PFSK-1 (cell line): Measurements from ENCODE around the gene LMAN2.

Experiments
- FOXP2 ChIP-seq: optimal IDR thresholded peaks from 2 replicates; pipeline ENCODE3; 2011; ENCODE audit warnings: borderline replicate concordance, control low read depth, inconsistent platforms; ENCODE audit not compliant: insufficient read depth; ENCODE audit errors: extremely low read length, extremely low read depth
- POLR2AphosphoS5 ChIP-seq: IDR thresholded peaks from 2 replicates; pipeline ENCODE4 v1.6.1; 2012; ENCODE audit warnings: low read depth, mild to moderate bottlenecking, control low read depth, low read length, moderate library complexity
- SIN3A ChIP-seq: IDR thresholded peaks from 2 replicates; pipeline ENCODE4 v1.6.1; 2012; ENCODE audit warnings: mild to moderate bottlenecking, low read length, moderate library complexity, borderline replicate concordance; ENCODE audit not compliant: insufficient read depth
- TAF1 ChIP-seq: IDR thresholded peaks from 2 replicates; pipeline ENCODE4 v1.6.1; 2012; ENCODE audit warnings: low read length, control low read depth, borderline replicate concordance; ENCODE audit not compliant: insufficient read depth
- TF ChIP-seq, protein P1 (sequence below), 2 experiments: IDR thresholded peaks; 2 replicates each; pipeline versions ENCODE4 v1.6.1 to v1.8.0; 2011 to 2012; ENCODE audit warnings: low read depth in 2 of 2, low read length in 2 of 2, control low read depth in 1 of 2, inconsistent platforms in 1 of 2, mild to moderate bottlenecking in 1 of 2, moderate library complexity in 1 of 2; ENCODE audit not compliant: insufficient read depth in 1 of 2

Gene LMAN2

DNA sequence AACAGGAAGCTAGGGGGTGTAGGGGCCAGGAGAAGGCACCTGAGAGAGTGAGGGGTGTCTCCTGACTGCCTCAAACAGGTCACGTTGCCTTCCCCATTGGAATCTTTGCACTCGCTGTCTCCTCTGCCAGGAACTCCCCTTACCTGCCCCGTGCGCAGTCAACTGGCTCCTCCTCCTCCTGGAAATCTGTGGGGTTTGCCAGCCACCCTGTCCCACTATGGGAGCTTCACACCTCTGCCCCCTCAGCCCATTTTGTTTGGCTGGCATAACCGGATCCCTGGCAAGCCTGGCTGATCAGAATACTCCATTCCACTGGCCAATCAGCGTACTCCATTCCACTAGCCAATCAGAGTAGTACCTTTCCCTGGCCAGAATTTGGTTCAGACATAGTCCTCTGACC is 22.3 kb upstream of the LMAN2 start:
- TF ChIP-seq SIN3A: no peak
- TF ChIP-seq, protein P1, sequence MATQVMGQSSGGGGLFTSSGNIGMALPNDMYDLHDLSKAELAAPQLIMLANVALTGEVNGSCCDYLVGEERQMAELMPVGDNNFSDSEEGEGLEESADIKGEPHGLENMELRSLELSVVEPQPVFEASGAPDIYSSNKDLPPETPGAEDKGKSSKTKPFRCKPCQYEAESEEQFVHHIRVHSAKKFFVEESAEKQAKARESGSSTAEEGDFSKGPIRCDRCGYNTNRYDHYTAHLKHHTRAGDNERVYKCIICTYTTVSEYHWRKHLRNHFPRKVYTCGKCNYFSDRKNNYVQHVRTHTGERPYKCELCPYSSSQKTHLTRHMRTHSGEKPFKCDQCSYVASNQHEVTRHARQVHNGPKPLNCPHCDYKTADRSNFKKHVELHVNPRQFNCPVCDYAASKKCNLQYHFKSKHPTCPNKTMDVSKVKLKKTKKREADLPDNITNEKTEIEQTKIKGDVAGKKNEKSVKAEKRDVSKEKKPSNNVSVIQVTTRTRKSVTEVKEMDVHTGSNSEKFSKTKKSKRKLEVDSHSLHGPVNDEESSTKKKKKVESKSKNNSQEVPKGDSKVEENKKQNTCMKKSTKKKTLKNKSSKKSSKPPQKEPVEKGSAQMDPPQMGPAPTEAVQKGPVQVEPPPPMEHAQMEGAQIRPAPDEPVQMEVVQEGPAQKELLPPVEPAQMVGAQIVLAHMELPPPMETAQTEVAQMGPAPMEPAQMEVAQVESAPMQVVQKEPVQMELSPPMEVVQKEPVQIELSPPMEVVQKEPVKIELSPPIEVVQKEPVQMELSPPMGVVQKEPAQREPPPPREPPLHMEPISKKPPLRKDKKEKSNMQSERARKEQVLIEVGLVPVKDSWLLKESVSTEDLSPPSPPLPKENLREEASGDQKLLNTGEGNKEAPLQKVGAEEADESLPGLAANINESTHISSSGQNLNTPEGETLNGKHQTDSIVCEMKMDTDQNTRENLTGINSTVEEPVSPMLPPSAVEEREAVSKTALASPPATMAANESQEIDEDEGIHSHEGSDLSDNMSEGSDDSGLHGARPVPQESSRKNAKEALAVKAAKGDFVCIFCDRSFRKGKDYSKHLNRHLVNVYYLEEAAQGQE (IDR thresholded peaks at IDR 0.05; ENCODE audit: insufficient read depth in 1 of 2, low read depth in 2 of 2, low read length in 2 of 2): no peak
- TF ChIP-seq TAF1: no peak
- no peak for TF ChIP-seq POLR2AphosphoS5
- no peak for TF ChIP-seq FOXP2

DNA sequence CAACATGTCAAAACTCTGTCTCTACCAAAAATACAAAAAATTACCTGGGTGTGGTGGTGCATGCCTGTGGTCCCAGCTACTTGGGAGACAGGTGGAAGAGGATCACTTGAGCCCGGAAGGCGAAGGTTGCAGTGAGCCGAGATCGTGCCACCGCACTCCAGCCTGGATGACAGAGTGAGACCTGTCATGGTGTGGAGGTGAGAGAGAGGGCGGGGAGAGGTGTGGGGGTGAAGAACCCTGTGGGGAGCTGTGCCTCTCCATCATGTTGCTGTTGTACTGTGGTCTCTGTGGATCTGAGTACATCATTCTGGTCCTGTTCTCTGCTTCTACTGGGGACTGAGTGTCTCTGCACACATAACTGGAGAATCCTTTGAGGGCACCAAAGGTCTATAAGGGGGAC is 21.4 kb upstream of the LMAN2 start:
- TF ChIP-seq FOXP2 (no peak), SIN3A (no peak), POLR2AphosphoS5 (no peak), TAF1 (no peak)
- TF ChIP-seq, protein P1 (IDR thresholded peaks at IDR 0.05; ENCODE audit: insufficient read depth in 1 of 2, low read depth in 2 of 2, low read length in 2 of 2): no peak

DNA sequence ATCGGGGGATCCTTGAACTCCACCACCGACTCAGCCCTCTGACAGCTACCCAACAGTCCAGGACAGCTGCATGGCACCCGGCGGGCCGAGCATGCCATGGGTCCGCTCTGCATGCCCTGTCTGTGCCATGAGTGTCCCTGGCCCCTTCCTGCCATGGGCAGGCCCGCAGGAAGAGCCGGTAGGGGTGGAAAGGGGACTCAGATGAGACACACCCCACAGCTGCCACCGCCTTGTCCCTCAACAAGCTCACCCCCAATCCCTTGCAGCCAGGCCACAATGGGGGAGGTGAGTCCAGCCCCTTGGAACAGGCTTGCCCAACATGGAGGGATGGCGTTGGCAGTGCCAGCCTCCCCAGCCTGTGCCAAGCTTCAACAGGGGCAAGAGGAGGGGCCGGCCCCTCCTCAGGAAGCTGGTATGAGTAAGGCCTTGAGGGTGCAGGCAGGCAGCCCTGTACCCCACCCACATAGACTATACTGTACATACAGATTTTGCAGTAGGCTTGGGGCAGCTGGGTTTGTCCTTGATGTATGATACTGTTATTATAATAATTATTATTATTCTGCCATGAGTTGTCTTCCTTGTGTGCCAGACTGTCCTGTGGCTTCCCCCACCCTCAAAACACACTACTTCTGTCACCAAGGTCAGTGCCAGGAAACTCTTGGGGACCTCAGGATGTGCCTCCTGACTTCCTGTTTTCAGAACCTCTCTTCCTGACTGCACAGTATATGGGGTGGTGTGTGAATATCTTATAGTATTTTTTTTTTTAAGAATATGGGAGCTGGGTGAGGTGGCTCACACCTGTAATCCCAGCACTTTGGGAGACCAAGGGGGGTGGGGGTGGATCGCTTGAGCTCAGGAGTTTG is 20.8 kb upstream of the LMAN2 start:
- TF ChIP-seq SIN3A (no peak), FOXP2 (no peak), TAF1 (no peak), POLR2AphosphoS5 (no peak)
- TF ChIP-seq, protein P1 (IDR thresholded peaks at IDR 0.05; ENCODE audit: insufficient read depth in 1 of 2, low read depth in 2 of 2, low read length in 2 of 2): no peak

DNA sequence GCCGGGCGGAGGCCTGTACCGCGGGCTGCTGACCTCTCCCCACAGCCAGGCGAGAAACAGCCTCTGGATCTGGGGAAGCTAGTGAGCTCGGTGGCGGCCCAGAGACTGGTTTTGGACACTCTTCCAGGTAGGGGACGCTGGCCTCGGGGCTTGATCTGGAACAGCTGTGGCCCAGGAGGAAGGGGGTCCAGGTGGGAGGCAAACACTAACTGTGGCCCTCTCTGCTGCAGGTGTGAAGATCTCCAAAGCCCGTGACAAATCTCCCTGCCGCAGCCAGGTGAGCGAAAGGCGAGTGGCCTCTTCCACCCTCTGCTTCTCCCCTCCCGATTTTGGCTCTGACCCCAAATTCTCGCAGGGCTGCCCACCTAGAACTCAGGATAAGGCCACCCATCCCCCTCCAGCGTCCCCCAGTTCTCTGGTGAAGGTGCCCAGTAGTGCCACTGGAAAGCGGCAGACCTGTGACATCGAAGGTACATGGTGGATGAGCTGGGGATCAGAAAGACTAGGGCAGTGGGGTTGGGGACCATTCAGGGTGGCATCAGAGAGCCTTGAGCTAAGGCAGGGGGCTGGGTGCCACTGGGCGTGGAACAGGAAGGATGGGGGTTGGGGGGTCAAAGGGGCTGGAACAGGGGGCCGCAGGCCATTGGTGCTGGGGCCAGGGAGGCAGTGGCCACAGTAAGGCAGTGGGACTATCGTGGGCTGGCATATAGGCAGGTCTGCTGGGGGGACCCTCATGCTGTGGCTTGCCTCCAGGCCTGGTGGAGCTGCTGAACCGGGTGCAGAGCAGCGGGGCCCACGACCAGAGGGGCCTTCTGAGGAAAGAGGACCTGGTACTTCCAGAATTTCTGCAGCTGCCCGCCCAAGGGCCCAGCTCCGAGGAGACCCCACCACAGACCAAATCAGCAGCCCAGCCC is 19.9 kb upstream of the LMAN2 start:
- TF ChIP-seq, protein P1 (IDR thresholded peaks at IDR 0.05; ENCODE audit: insufficient read depth in 1 of 2, low read depth in 2 of 2, low read length in 2 of 2): no peak
- TF ChIP-seq TAF1: no peak
- no peak for TF ChIP-seq SIN3A
- no peak for TF ChIP-seq FOXP2
- no peak for TF ChIP-seq POLR2AphosphoS5
